ENCODE measurements around the gene TOMT.

Gene TOMT

GRCh38 chr11:72105888-72106287 lies at the start of gene TOMT:
Gene TOMT (plus strand): TSS chr11:72105924. CDS start chr11:72105952, 28 bp downstream.
- no peak for DNase-seq

- DNase-seq = no peak
These were observed 47.2 kb upstream of the TOMT start for GRCh38 chr11:72058416-72059034.

- DNase-seq = no peak
These were observed 43.9 kb upstream of the TOMT start for GRCh38 chr11:72061739-72062396.

GRCh38 chr11:72066855-72067254 lies 38.9 kb upstream of the TOMT start:
- no peak for DNase-seq

- DNase-seq = no peak
These were observed 38.5 kb upstream of the TOMT start for GRCh38 chr11:72067266-72067665.

- DNase-seq = no peak
These were observed 38.0 kb upstream of the TOMT start for GRCh38 chr11:72067676-72068075.

GRCh38 chr11:72069200-72069599 lies 36.5 kb upstream of the TOMT start:
- no peak for DNase-seq

GRCh38 chr11:72069787-72070251 lies 35.9 kb upstream of the TOMT start:
- DNase-seq = no peak

GRCh38 chr11:72070491-72070890 lies 35.2 kb upstream of the TOMT start:
- no peak for DNase-seq

GRCh38 chr11:72072348-72072747 lies 33.4 kb upstream of the TOMT start:
- no peak for DNase-seq

GRCh38 chr11:72075109-72075508 lies 30.6 kb upstream of the TOMT start:
- no peak for DNase-seq

GRCh38 chr11:72075756-72076155 lies 30.0 kb upstream of the TOMT start:
- no peak for DNase-seq

- no peak for DNase-seq
These were observed 27.2 kb upstream of the TOMT start for GRCh38 chr11:72078477-72078876.

- DNase-seq = no peak
These were observed 25.9 kb upstream of the TOMT start for GRCh38 chr11:72079819-72080325.

- DNase-seq = peak; percentile 99
These were observed 25.2 kb upstream of the TOMT start, which contains the start of the genes LRRC51 and NUMA1 for GRCh38 chr11:72080326-72081183. Gene LRRC51 (plus strand): TSS chr11:72080850. CDS start chr11:72089084, 8,234 bp downstream. Gene NUMA1 (minus strand): TSS chr11:72080542. CDS start chr11:72035943, 44,599 bp downstream.

- DNase-seq = no peak
These were observed 24.5 kb upstream of the TOMT start for GRCh38 chr11:72081184-72081644.

GRCh38 chr11:72081821-72082453 lies 23.8 kb upstream of the TOMT start:
- no peak for DNase-seq

- DNase-seq = no peak
These were observed 22.3 kb upstream of the TOMT start for GRCh38 chr11:72083414-72083813.

- DNase-seq = no peak
These were observed 21.6 kb upstream of the TOMT start for GRCh38 chr11:72084076-72084475.

- DNase-seq = no peak
These were observed 20.8 kb upstream of the TOMT start for GRCh38 chr11:72084965-72085364.

- no peak for DNase-seq
These were observed 19.9 kb upstream of the TOMT start for GRCh38 chr11:72085621-72086351.
